Stimulated activated CD8-positive, alpha-beta memory T cell treated with anti-CD3 and anti-CD28 coated beads, Interleukin-12 subunit alpha, Interleukin-12 subunit beta, amount 100 ng/mL, for 4 hours (primary cell): ENCODE data around the gene EGFR.

Experiments
- DNase-seq: peaks from one replicate; pipeline ENCODE4 v3.0.0-alpha.2; 2020; ENCODE audit warnings: low read depth

Gene EGFR

GRCh38 chr7:55018361-55019190, at the start of gene EGFR:
Gene EGFR (plus strand): TSS chr7:55019017. CDS start chr7:55019278, 261 bp downstream.
- DNase-seq = no peak

GRCh38 chr7:54969208-54969967, 49.4 kb upstream of the EGFR start:
- no peak for DNase-seq

- no peak for DNase-seq
These were observed 46.0 kb upstream of the EGFR start for GRCh38 chr7:54972733-54973294.

DNA sequence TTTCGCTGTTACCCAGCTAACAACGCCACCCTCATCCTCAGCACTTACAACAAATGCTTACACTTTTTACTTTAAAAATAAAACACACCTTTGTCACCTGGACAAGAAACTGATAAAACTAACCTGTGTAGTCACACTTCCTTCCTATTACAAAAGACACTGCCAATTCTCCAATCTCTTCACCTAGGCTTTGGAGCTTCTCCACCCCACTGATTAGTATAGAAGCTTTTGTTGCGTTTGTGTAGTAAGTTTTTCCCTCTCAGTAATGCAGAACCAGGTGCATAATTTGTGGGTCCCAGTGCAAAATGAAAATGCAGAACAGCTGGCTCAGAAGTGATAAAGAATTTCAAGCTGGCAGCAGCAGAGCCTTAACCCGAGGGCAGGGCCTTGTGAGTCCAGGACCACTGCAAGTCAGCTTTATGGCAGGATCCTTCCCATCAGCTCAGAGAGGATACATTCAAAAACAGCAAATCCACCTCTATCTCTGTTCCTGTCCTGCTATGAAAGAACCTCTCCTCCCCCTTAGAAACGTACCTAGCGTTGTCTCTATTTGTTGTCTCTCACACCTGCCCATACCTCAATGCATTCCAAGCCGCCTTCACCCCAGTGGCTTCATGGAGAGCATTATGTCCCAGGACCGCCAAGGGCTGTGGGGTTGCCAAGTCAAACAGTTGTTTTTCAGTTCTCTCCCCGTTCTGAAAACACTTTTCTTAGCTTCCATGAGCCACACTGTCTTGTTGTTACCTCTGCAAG, 40.3 kb upstream of the EGFR start:
- DNase-seq = no peak

DNA sequence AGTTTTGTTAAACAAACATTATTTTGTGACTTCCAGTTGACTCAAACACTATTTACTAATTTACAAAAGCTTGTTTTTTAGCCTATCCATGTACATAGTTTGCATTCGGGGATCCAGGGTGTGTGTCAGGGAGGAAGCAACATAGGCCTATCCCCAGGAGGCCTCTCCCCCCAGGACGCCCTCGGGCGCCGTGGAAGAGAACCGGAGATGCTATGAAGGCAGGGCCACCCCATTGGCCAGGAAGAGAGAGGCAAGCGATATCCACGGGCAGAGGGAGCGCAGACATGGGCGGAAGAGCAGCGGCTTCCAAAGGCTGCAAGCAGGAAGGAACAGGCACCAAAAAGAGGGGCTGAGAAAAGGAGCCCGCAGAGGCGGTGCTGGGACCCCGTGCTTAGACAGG, 38.3 kb upstream of the EGFR start:
- no peak for DNase-seq

DNA sequence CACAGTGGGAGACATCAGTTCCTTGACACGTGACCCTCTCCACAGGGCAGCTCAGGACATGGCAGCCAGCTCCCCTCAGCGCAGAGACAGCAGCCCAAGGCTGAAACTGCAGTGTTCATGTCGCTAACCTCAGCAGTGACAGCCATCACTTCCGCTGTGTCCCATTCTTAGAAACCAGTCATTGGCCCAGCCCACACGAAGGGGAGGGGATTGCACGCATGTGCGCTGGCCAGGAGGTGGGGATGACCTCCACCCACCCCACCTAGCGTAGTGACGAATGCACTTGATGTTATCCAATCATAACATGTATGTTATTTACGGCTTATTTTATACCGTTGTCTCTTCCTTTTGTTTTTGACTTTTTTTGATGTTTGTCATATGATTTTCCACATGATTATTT, 36.9 kb upstream of the EGFR start:
- no peak for DNase-seq

GRCh38 chr7:54985426-54986330, 33.1 kb upstream of the EGFR start:
- no peak for DNase-seq

DNA sequence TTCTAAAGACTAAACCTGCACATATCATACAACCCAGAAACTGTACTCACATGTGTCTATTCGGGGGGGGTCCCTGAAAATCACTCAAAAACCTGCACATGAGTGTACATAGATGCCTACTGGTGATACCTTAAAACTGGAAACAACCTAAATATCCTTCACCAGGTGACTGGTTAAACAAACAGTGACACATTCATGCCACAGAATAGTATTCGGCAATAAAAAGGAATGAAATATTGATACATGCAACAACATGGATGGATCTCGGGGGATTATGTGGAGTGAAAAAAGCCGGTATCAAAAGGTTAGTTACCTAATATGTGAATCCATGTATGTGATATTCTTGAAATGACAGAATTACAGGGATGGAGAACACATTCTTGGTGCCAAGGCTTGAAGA, 32.1 kb upstream of the EGFR start:
- no peak for DNase-seq

GRCh38 chr7:54987772-54988171, 31.0 kb upstream of the EGFR start:
- no peak for DNase-seq

- no peak for DNase-seq
These were observed 30.3 kb upstream of the EGFR start for GRCh38 chr7:54988516-54988915.

- no peak for DNase-seq
These were observed 29.2 kb upstream of the EGFR start for GRCh38 chr7:54989453-54990225.

DNA sequence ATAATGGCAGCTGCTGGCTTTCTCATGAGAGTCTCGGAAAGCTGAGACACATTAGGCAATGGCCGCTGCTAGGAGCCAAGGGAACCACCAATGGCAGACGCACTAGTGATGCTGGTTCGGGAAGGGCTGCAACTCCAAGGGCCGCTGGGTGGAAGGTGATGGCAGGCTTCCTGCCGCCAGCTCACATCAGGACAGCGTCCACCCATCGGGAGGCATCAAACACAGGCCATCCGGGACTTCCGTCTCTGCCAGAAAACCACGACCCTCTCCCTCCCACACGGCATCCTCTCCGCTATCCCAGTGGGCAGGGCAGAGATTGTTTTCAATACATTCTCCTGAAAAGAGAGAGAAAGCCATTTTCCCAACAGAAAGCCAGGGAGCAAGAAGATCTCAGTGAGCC, 27.5 kb upstream of the EGFR start:
- no peak for DNase-seq

- DNase-seq = no peak
These were observed 25.8 kb upstream of the EGFR start for GRCh38 chr7:54992871-54993475.

GRCh38 chr7:54995166-54995565, 23.7 kb upstream of the EGFR start:
- DNase-seq = no peak

- DNase-seq = no peak
These were observed 23.0 kb upstream of the EGFR start for GRCh38 chr7:54995610-54996363.

- no peak for DNase-seq
These were observed 22.4 kb upstream of the EGFR start for GRCh38 chr7:54996391-54996790.

DNA sequence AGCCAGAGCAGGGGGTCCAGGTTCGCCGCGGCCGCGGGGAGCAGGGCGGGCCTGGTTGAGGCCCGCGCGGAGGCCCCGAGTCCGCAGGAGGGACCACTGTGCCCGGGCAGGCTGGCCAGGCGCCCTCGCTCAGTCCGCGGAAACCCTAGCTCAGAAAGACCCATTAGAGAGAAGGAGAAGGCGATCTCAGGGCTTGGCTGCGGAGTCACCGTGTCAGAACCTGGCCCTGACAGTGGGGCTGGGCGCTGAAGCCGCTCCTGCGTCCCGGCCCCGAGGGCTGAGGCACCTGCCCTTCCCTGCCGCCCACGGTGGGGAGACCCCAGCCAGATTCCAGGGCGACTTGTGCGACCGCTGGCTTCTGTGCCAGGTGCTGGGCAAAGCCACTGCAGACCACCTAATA, 14.2 kb upstream of the EGFR start:
- no peak for DNase-seq

DNA sequence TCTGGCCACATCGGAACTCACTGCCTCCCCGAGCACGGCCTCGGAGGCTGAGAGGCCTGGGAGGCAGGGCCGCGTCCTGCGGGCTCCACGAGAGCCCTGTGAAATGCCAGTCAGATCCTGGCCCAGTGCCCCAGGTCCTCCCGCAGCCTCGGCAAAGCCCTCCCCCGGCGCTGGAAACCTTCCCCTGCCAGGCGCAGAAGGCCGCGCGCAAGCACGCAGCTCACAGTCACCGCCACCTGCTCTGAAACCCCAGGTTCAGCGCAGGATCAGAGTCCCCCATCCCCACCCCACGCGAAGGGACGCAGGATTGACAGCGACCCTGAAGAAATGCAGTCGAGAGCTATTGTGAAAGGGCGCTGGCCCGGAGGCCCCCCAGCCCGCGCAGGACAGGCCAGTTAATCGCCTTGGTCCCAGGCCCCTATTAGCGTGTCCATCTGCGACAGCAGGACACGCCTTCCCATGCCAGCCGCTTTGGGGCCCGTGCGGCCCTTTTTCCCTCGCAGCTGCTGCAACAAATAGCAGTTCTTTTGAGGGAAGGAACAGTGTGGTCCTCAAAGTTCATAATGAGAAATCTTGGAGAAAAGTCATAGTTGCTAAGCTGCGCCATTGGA, 13.5 kb upstream of the EGFR start:
- DNase-seq = no peak

GRCh38 chr7:55006499-55006898, 12.3 kb upstream of the EGFR start:
- no peak for DNase-seq
